WTC11 (cell line): ENCODE measurements around the gene AK2. TPM values are rescaled to one million over a fixed set of nuclear protein-coding genes. Genes with fewer than 3 reads are reported as not detected.

Experiments used
- ATAC-seq: fragments of 200-7000 bp; cut with Tn5 transposase; 2 replicates; pipeline ENCODE4 v1.10.0; 2021; ENCODE audit warnings: mild to moderate bottlenecking, moderate library complexity
- CTCF ChIA-PET: fragments of 300-600 bp; sonication (Branson Sonifier 250); formaldehyde crosslinking; loops from one replicate; lab custom pipeline; 2021; ENCODE audit warnings: antibody characterized with exemption; lab: Charles Lee
- POLR2A ChIA-PET: fragments of 350-600 bp; sonication (Branson Sonifier 250); formaldehyde crosslinking; loops from one replicate; lab custom pipeline; 2021; ENCODE audit warnings: antibody characterized with exemption; lab: Charles Lee
- DNase-seq: peaks from one replicate; pipeline ENCODE4 v3.0.0; 2021; ENCODE audit warnings: low spot score
- H3K27ac Mint-ChIP-seq: 2 replicates; pipeline ENCODE4 v1.8.0; 2021; ENCODE audit warnings: mixed read lengths
- H3K27me3 Mint-ChIP-seq: 2 replicates; pipeline ENCODE4 v1.8.0; 2021; ENCODE audit warnings: low read depth, mild to moderate bottlenecking, moderate library complexity, mixed read lengths
- H3K36me3 Mint-ChIP-seq: 2 replicates; pipeline ENCODE4 v1.8.0; 2021; ENCODE audit warnings: mixed read lengths
- H3K4me1 Mint-ChIP-seq: 2 replicates; pipeline ENCODE4 v1.8.0; 2022; ENCODE audit warnings: mixed read lengths
- H3K4me3 Mint-ChIP-seq: 2 replicates; pipeline ENCODE4 v1.8.0; 2021; ENCODE audit warnings: mild to moderate bottlenecking, moderate library complexity, mixed read lengths
- H3K9me3 Mint-ChIP-seq: 2 replicates; pipeline ENCODE4 v1.8.0; 2021; ENCODE audit warnings: mixed read lengths
- CREB1 ChIP-seq: sonication (generic); formaldehyde crosslinking; IDR thresholded peaks from 2 replicates; pipeline ENCODE4 v1.8.0; 2023; ENCODE audit warnings: mild to moderate bottlenecking, missing genetic modification reagents
- E2F5 ChIP-seq: sonication (generic); formaldehyde crosslinking; IDR thresholded peaks from 2 replicates; pipeline ENCODE4 v1.8.1; 2022; ENCODE audit warnings: mild to moderate bottlenecking, moderate library complexity, missing genetic modification reagents
- MLX ChIP-seq: sonication (generic); formaldehyde crosslinking; IDR thresholded peaks from 2 replicates; pipeline ENCODE4 v1.8.1; 2023; ENCODE audit warnings: mild to moderate bottlenecking, missing genetic modification reagents, moderate library complexity
- NFE2L1 ChIP-seq: sonication (generic); formaldehyde crosslinking; IDR thresholded peaks from 2 replicates; pipeline ENCODE4 v1.8.1; 2023; ENCODE audit warnings: missing genetic modification reagents
- NR2C2 ChIP-seq: sonication (generic); formaldehyde crosslinking; IDR thresholded peaks from 2 replicates; pipeline ENCODE4 v1.8.0; 2022; ENCODE audit warnings: mild to moderate bottlenecking, missing genetic modification reagents
- SMAD3 ChIP-seq: sonication (generic); formaldehyde crosslinking; IDR thresholded peaks from 2 replicates; pipeline ENCODE4 v1.8.0; 2022; ENCODE audit warnings: missing genetic modification reagents, mild to moderate bottlenecking, borderline replicate concordance
- SOX15 ChIP-seq: fragments of 250-450 bp; sonication (Bioruptor Pico); IDR thresholded peaks from 2 replicates; pipeline ENCODE4 v1.9.0; 2021; ENCODE audit warnings: mild to moderate bottlenecking
- SP1 ChIP-seq: sonication (generic); formaldehyde crosslinking; conservative IDR thresholded peaks from 2 replicates; pipeline ENCODE4 v1.8.1; 2022; ENCODE audit warnings: missing genetic modification reagents
- TCF7 ChIP-seq: sonication (generic); formaldehyde crosslinking; IDR thresholded peaks from 2 replicates; pipeline ENCODE4 v1.8.0; 2022; ENCODE audit warnings: mild to moderate bottlenecking, low read depth, missing genetic modification reagents, moderate library complexity
- TEAD1 ChIP-seq: sonication (generic); formaldehyde crosslinking; IDR thresholded peaks from 2 replicates; pipeline ENCODE4 v1.8.0; 2022; ENCODE audit warnings: mild to moderate bottlenecking, missing genetic modification reagents
- ZBTB43 ChIP-seq: sonication (generic); formaldehyde crosslinking; IDR thresholded peaks from 2 replicates; pipeline ENCODE4 v1.8.1; 2023; ENCODE audit warnings: mild to moderate bottlenecking, missing genetic modification reagents
- ZNF425 ChIP-seq: fragments of 250-450 bp; sonication (Bioruptor Pico); conservative IDR thresholded peaks from 2 replicates; pipeline ENCODE4 v1.9.0; 2021; ENCODE audit warnings: mild to moderate bottlenecking
- total RNA-seq: library from RNA; stranded (reverse); gene quantifications from 3 replicates; pipeline ENCODE4 v1.2.3, GENCODE V29; 2021
- TF ChIP-seq, protein P1 (sequence below): sonication (generic); formaldehyde crosslinking; IDR thresholded peaks from 2 replicates; pipeline ENCODE4 v1.8.0; 2023; ENCODE audit warnings: missing genetic modification reagents
- TF ChIP-seq, protein P2 (sequence below): sonication (generic); formaldehyde crosslinking; conservative IDR thresholded peaks from 2 replicates; pipeline ENCODE4 v1.8.1; 2022; ENCODE audit warnings: mild to moderate bottlenecking, missing genetic modification reagents

Gene AK2
- total RNA-seq, 1 experiment from 2014 or later = 124 TPM

GRCh38 chr1:32984455-32985171, 52.1 kb downstream of the AK2 start:
- CTCF ChIA-PET = interaction anchor here (1.8 to 3.4 kb wide), 3 partner anchors 17 to 50 kb away, joined by 6 to 17 read pairs (median 10); partner anchors contain the start of gene RNF19B
- peaks cover 3% of the 10 kb centered on the region; the same call in 1 of the 2 replicates for H3K27me3 Mint-ChIP-seq
- ATAC-seq (peak; percentile 71), DNase-seq (peak; percentile 46)
- TF ChIP-seq SP1 (CRISPR knock-in tag) (no peak), ZBTB43 (CRISPR knock-in tag) (0 out of 2 replicates have a peak, but pooled peaks have one; percentile 62)
- peaks cover 57% of the 10 kb centered on the region for H3K4me1 Mint-ChIP-seq
- POLR2A ChIA-PET = interaction anchor here (1.0 kb wide), 1 partner anchor 20 kb away, joined by 3 read pairs; the partner anchor contains the start of gene RNF19B
- H3K4me3 Mint-ChIP-seq = no peak overlapping the region; the same call in 1 of the 2 replicates
- H3K9me3 Mint-ChIP-seq = no peaks in the 10 kb centered on the region
- H3K36me3 Mint-ChIP-seq = no peaks in the 10 kb centered on the region
- peak overlapping the region; percentile 66 for H3K27ac Mint-ChIP-seq

DNA sequence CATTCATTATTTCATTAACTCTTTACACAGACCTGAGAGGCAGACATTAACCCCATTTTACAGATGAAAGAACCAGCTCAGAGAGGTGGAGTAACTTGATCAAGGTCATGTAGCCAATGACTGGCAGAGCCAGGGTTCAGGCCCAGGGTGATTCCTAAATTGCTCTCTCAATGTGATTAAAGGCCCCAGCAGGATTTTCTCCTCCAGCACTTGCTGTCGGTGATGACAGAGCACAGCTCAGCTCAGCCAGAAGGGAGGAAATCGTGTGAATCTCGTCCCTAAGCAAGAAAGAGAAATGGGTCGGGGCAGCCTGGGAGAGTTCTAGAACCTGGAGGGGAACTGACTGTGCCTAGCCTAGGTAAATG, 52.6 kb downstream of the AK2 start:
- H3K4me3 Mint-ChIP-seq = no peak overlapping the region; the same call in 1 of the 2 replicates
- POLR2A ChIA-PET = interaction anchor here (1.0 kb wide), 1 partner anchor 20 kb away, joined by 3 read pairs; the partner anchor contains the start of gene RNF19B

More for the DNA sequence above, 52.6 kb downstream of the AK2 start:
- CTCF ChIA-PET = interaction anchor here (1.8 to 3.4 kb wide), 3 partner anchors 17 to 50 kb away, joined by 6 to 17 read pairs (median 10); partner anchors contain the start of gene RNF19B
- no peak for DNase-seq
- Mint-ChIP-seq H3K27me3 (peaks cover 3% of the 10 kb centered on the region; the same call in 1 of the 2 replicates), H3K27ac (peak overlapping the region; percentile 66), H3K36me3 (no peaks in the 10 kb centered on the region), H3K4me1 (peaks cover 54% of the 10 kb centered on the region), H3K9me3 (no peaks in the 10 kb centered on the region)
- ATAC-seq = peak; percentile 44
- no peak for TF ChIP-seq SOX15 (CRISPR knock-in tag)
- no peak for TF ChIP-seq TEAD1 (CRISPR knock-in tag)
- TF ChIP-seq E2F5 (CRISPR knock-in tag) = no peak
- TF ChIP-seq, protein P1, sequence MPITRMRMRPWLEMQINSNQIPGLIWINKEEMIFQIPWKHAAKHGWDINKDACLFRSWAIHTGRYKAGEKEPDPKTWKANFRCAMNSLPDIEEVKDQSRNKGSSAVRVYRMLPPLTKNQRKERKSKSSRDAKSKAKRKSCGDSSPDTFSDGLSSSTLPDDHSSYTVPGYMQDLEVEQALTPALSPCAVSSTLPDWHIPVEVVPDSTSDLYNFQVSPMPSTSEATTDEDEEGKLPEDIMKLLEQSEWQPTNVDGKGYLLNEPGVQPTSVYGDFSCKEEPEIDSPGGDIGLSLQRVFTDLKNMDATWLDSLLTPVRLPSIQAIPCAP (CRISPR knock-in tag) = no peak
- TF ChIP-seq, protein P2, sequence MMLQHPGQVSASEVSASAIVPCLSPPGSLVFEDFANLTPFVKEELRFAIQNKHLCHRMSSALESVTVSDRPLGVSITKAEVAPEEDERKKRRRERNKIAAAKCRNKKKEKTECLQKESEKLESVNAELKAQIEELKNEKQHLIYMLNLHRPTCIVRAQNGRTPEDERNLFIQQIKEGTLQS = no peak
- no peak for TF ChIP-seq MLX (CRISPR knock-in tag)
- TF ChIP-seq NR2C2 (CRISPR knock-in tag) = no peak
- no peak for TF ChIP-seq ZNF425 (CRISPR knock-in tag)
- no peak for TF ChIP-seq NFE2L1 (CRISPR knock-in tag)
- TF ChIP-seq CREB1 (CRISPR knock-in tag) = no peak
- TF ChIP-seq SMAD3 (CRISPR knock-in tag) = no peak
- TF ChIP-seq TCF7 (CRISPR knock-in tag) = no peak
- TF ChIP-seq SP1 (CRISPR knock-in tag) = no peak
